Left lung (tissue), 10 donors: ENCODE results near the gene RAB40C. TPM values are rescaled to one million over a fixed set of nuclear protein-coding genes. Genes with fewer than 3 reads are reported as not detected.

Experiments
- ATAC-seq: fragments of 200-7000 bp; cut with Tn5 transposase; one replicate; pipeline ENCODE4 v1.9.1; 2020; ENCODE audit warnings: moderate library complexity
- DNase-seq, 4 donors: peaks; one replicate each; pipeline ENCODE4 v3.0.0-alpha.2; 2013 to 2020
- H3K27ac ChIP-seq, 2 donors: fragments of 200-600 bp; sonication (generic) in 1 of 2; one replicate each; pipeline versions ENCODE4 v1.5.0 to v1.8.0; 2020 to 2021
- H3K27me3 ChIP-seq, 2 donors: fragments of 200-600 bp; sonication (generic) in 1 of 2; one replicate each; pipeline versions ENCODE4 v1.5.0 to v1.8.0; 2020 to 2021
- H3K36me3 ChIP-seq, 2 donors: fragments of 200-600 bp; sonication (generic) in 1 of 2; one replicate each; pipeline versions ENCODE4 v1.5.0 to v1.8.0; 2020 to 2021
- H3K4me1 ChIP-seq, 2 donors: fragments of 200-600 bp; one replicate each; pipeline ENCODE4 v1.8.0; 2021
- H3K4me3 ChIP-seq, 2 donors: fragments of 200-600 bp; sonication (generic) in 1 of 2; one replicate each; pipeline versions ENCODE4 v1.5.0 to v1.8.0; 2020 to 2021; ENCODE audit warnings: mild to moderate bottlenecking in 1 of 2
- H3K9me3 ChIP-seq, 2 donors: fragments of 200-600 bp; sonication (generic) in 1 of 2; one replicate each; pipeline versions ENCODE4 v1.5.0 to v1.8.0; 2020 to 2021
- intact Hi-C, 2 donors: fragments of 100-400 bp; cut with DNase I; formaldehyde crosslinking; loops; one replicate each; pipeline versions ENCODE4 v1.11.2 to v1.14.2; 2022
- polyA plus RNA-seq, 6 donors: library from polyadenylated mRNA; unstranded; fragments of 120-200 nt; gene quantifications; one replicate each; pipeline ENCODE4 v1.2.1, GENCODE V29; 2013; ENCODE audit not compliant: insufficient read length in 6 of 6
- total RNA-seq, 2 donors: library from RNA; stranded (reverse); fragmentation: NEBNext Ultra II Directional; extraction: Animal tissue kit (Norgen Biotek cat#: 25700); gene quantifications; one replicate each; pipeline ENCODE4 v1.2.1, GENCODE V29; 2021
- TF ChIP-seq, protein P1 (sequence below), 2 donors: fragments of 200-600 bp; sonication (generic) in 1 of 2; IDR thresholded peaks; one replicate each; pipeline versions ENCODE4 v1.5.0 to v1.8.0; 2021; ENCODE audit warnings: antibody characterized with exemption in 2 of 2
- donor health status: DM: no; HTN: yes; CAD: no.
- donor health status: DM: no; HTN: no; CAD: no.

Gene RAB40C
- total and polyA plus RNA-seq, 8 donors, result 17.6 to 32.9 (median 25.9) TPM

DNA sequence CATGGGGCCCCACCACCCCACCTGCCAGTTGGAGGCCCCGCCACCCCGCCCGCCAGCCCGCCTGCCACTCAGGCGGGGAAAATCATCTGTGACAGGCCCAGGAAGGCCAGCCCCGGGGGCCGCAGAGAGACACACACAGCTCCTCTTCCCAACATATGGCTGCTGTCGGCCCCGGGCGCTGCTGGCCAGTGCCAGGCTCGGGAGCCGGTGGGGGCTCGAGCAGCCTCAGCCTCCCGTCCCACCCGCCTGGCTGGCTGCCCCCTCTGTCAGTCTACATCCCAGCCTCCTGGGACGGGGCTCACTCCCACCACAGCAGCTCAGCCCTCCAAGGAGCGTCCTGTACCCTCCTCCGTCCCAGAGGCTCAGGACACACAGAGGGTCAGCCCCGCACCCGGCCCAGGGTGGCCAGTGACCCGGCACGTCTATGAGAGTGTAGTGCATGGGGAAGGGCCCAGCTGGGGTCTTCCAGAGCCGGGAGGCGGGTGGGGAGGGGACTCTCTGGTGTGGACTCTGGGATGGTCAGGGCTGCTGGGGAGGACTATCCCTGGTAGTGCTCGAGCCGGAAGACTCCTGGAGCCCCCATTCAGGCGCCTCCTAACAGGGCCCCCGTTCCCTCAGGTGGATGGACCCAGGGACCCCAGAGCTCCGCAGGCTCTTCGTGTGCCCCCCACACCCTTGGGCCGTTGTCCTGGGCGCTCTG, 33.2 kb upstream of the RAB40C start:
- TF ChIP-seq, protein P1, sequence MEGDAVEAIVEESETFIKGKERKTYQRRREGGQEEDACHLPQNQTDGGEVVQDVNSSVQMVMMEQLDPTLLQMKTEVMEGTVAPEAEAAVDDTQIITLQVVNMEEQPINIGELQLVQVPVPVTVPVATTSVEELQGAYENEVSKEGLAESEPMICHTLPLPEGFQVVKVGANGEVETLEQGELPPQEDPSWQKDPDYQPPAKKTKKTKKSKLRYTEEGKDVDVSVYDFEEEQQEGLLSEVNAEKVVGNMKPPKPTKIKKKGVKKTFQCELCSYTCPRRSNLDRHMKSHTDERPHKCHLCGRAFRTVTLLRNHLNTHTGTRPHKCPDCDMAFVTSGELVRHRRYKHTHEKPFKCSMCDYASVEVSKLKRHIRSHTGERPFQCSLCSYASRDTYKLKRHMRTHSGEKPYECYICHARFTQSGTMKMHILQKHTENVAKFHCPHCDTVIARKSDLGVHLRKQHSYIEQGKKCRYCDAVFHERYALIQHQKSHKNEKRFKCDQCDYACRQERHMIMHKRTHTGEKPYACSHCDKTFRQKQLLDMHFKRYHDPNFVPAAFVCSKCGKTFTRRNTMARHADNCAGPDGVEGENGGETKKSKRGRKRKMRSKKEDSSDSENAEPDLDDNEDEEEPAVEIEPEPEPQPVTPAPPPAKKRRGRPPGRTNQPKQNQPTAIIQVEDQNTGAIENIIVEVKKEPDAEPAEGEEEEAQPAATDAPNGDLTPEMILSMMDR (IDR thresholded peaks at IDR 0.05), result no peak
- Histone ChIP-seq H3K4me1 (peaks cover 0 to 7% of the 10 kb centered on the region in 2 donors), H3K36me3 (peaks cover 0 to 28% of the 10 kb centered on the region in 2 donors), H3K9me3 (no peaks in the 10 kb centered on the region), H3K4me3 (no peak overlapping the region), H3K27me3 (peaks cover 26 to 49% of the 10 kb centered on the region in 2 donors), H3K27ac (no peak overlapping the region)
- intact Hi-C loops, result no loop called here
- DNase-seq, result no peak
- ATAC-seq, result no peak

DNA sequence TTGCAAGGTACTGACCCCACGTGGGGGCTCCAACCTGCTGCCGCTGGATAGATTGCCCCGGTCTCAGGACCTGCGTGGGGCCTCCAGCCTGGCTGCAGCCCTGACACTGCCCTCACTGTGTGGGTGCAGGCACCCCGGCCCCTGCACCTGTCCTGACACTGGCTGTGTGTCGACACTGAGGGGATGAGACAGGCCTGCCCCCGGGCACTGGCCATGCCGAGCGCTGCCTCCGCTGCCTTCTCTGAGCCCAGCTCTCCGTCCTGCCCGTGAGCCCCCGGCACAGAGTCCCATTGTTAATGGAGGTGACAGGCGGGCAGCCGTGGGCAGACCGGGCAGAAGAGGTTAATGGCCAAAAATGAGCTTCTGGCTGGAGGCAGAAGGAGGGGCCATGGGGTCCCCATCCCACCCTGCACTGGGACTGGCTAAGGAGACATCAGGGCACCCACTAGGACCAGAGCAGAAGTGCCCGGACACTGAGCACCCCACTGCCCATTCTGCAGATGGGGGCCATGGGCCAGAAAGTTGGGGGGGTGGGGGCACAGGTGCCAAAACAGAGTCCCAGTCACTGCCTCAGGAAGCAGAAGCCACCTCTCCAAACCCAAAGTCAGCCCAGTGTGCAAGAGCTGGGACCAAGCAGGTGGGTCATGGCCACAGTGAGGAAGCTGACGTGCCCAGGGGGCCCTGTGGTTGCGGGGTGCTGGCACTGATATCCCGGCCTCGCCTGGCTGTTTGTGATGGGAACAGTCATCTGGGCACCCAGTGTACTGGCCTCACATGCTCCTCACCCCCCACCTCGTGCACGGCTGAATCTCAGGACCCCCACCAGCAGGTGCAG, 32.2 kb upstream of the RAB40C start:
- Histone ChIP-seq H3K9me3 (no peaks in the 10 kb centered on the region), H3K36me3 (peaks cover 0 to 17% of the 10 kb centered on the region in 2 donors), H3K27ac (no peak overlapping the region), H3K27me3 (peaks cover 32 to 59% of the 10 kb centered on the region in 2 donors), H3K4me1 (peaks cover 0 to 7% of the 10 kb centered on the region in 2 donors), H3K4me3 (no peak overlapping the region)
- ATAC-seq (no peak), DNase-seq (no peak)
- TF ChIP-seq, protein P1 (IDR thresholded peaks at IDR 0.05), result no peak
- intact Hi-C loops, result no loop called here

DNA sequence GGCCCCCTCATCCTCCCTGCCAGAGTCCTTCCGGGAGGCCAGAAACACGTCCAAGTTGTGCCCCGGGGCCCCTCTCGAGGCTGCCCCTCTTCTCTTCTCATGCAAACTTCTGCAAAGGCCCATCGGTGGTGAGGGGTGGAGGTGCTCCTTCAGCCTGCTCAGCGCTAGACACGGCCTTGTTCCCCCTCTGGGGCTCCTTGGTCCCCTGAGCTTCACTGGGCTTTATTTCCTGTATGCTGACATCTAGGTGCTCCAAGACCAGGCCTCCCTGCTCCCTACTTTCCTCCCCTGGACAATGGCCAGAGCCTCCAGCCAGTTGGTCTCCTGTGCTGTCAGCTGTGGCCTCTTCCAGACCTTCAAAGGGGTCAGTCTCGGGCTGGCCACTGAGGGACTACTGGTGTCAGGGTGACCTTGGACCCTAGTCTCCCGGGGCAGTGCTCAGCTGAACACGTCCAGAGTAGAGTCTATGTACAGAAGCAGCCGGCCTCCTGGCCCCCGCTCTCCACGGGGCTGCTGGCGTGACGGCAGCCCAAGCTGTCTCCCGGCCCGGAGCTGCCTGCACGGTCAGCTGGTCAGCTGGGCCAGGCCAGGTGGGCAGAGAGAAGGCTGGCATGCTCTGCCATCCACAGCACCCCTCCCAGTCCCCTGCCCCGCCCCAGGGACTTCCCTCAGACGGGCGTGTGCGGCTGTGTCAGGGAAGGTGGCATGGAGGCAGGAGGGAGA, 31.4 kb upstream of the RAB40C start:
- no peak overlapping the region for H3K4me3 ChIP-seq
- H3K27ac ChIP-seq, result no peak overlapping the region
- peaks cover 32 to 66% of the 10 kb centered on the region in 2 donors for H3K27me3 ChIP-seq
- TF ChIP-seq, protein P1 (IDR thresholded peaks at IDR 0.05), result no peak
- H3K36me3 ChIP-seq, result peaks cover 0 to 9% of the 10 kb centered on the region in 2 donors
- H3K4me1 ChIP-seq, result peaks cover 0 to 7% of the 10 kb centered on the region in 2 donors
- H3K9me3 ChIP-seq, result no peaks in the 10 kb centered on the region
- DNase-seq (no peak), ATAC-seq (no peak)
- intact Hi-C loops, result no loop called here

DNA sequence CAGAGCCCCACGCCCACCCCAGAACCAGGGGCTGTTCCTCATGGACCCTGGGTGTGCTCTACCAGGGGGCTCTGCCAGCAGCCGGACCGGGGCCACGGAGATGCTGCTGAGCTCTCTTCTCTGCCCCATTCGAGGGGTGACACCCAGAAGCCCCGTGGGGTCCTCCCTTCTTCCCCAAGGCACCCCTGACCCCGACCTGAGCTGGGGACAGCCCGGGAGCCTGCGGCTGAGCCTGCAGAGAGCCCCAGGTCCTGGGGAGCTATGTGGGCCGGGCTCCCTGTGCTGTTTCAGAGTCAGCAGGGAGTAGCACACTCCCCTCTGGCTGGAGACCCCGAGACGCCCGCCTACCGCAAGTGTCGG, 30.9 kb upstream of the RAB40C start:
- DNase-seq (no peak), ATAC-seq (no peak)
- Histone ChIP-seq H3K4me3 (no peak overlapping the region), H3K27me3 (peaks cover 32 to 71% of the 10 kb centered on the region in 2 donors), H3K9me3 (no peaks in the 10 kb centered on the region), H3K27ac (no peak overlapping the region), H3K36me3 (peaks cover 0 to 4% of the 10 kb centered on the region in 2 donors), H3K4me1 (peaks cover 0 to 7% of the 10 kb centered on the region in 2 donors)
- intact Hi-C loops, result no loop called here
- TF ChIP-seq, protein P1 (IDR thresholded peaks at IDR 0.05), result no peak
